Mesenchymal stem cell (in vitro differentiated cells and primary cell): ENCODE measurements around the gene PLAA.

ENCODE experiments used
- DNase-seq: peaks from one replicate; pipeline ENCODE4 v3.0.0-alpha.2; 2013
- H2AFZ ChIP-seq: one replicate; pipeline ENCODE4 v1.6.1; 2013; ENCODE audit warnings: low read depth, mild to moderate bottlenecking, control low read depth, inconsistent platforms, low read length, moderate library complexity
- H2AK5ac ChIP-seq: 2 replicates; pipeline ENCODE4 v1.6.1; 2013; ENCODE audit warnings: low read length, moderate library complexity, mild to moderate bottlenecking, inconsistent platforms; ENCODE audit not compliant: severe bottlenecking
- H2BK120ac ChIP-seq: one replicate; pipeline ENCODE4 v1.6.1; 2013; ENCODE audit warnings: low read depth, mild to moderate bottlenecking, inconsistent platforms, low read length, moderate library complexity
- H2BK12ac ChIP-seq, 2 experiments: one replicate each; pipeline ENCODE4 v1.6.1; 2013; ENCODE audit warnings: inconsistent platforms in 2 of 2, low read length in 2 of 2, mild to moderate bottlenecking in 2 of 2, moderate library complexity in 2 of 2, control low read depth in 1 of 2
- H2BK15ac ChIP-seq: one replicate; pipeline ENCODE4 v1.6.1; 2013; ENCODE audit warnings: mild to moderate bottlenecking, low read depth, inconsistent platforms; ENCODE audit not compliant: poor library complexity, severe bottlenecking
- H2BK5ac ChIP-seq: 2 replicates; pipeline ENCODE4 v1.6.1; 2013; ENCODE audit warnings: low read depth, mild to moderate bottlenecking, low read length, control low read depth, inconsistent platforms; ENCODE audit not compliant: poor library complexity, severe bottlenecking
- H3K14ac ChIP-seq, 2 experiments: one replicate each; pipeline ENCODE4 v1.6.1; 2013; ENCODE audit warnings: inconsistent platforms in 2 of 2, low read length in 2 of 2, control low read depth in 1 of 2, mild to moderate bottlenecking in 1 of 2, moderate library complexity in 1 of 2
- H3K18ac ChIP-seq, 2 experiments: one replicate each; pipeline ENCODE4 v1.6.1; 2013; ENCODE audit warnings: inconsistent platforms in 2 of 2, low read length in 2 of 2, control low read depth in 1 of 2, low read depth in 1 of 2, mild to moderate bottlenecking in 1 of 2
- H3K23ac ChIP-seq, 2 experiments: one replicate each; pipeline ENCODE4 v1.6.1; 2013; ENCODE audit warnings: inconsistent platforms in 2 of 2, low read length in 2 of 2, mild to moderate bottlenecking in 2 of 2, moderate library complexity in 2 of 2, control low read depth in 1 of 2
- H3K27ac ChIP-seq: 2 replicates; pipeline ENCODE4 v1.5.1; 2013; ENCODE audit warnings: mild to moderate bottlenecking, moderate library complexity, low read length, control low read depth, inconsistent platforms; ENCODE audit not compliant: poor library complexity, severe bottlenecking
- H3K27me3 ChIP-seq, 2 experiments: 2 replicates each; pipeline versions ENCODE4 v1.6.1 to v1.7.0; 2013; ENCODE audit warnings: low read length in 2 of 2, mild to moderate bottlenecking in 2 of 2, moderate library complexity in 2 of 2, control low read depth in 1 of 2, inconsistent platforms in 1 of 2; ENCODE audit not compliant: control insufficient read depth in 1 of 2, insufficient read depth in 1 of 2
- H3K36me3 ChIP-seq, 2 experiments: 2 replicates each; pipeline versions ENCODE4 v1.6.1 to v1.7.0; 2013; ENCODE audit warnings: low read length in 2 of 2, control low read depth in 1 of 2, inconsistent platforms in 1 of 2, low read depth in 1 of 2, mild to moderate bottlenecking in 1 of 2; ENCODE audit not compliant: insufficient read depth in 2 of 2, control insufficient read depth in 1 of 2
- H3K4ac ChIP-seq, 2 experiments: one replicate each; pipeline ENCODE4 v1.6.1; 2013; ENCODE audit warnings: inconsistent platforms in 2 of 2, low read length in 2 of 2, mild to moderate bottlenecking in 2 of 2, moderate library complexity in 2 of 2, control low read depth in 1 of 2, low read depth in 1 of 2
- H3K4me1 ChIP-seq: 2 replicates; pipeline ENCODE4 v1.6.1; 2013; ENCODE audit warnings: low read depth, low read length, control low read depth; ENCODE audit not compliant: control insufficient read depth, insufficient read depth
- H3K4me2 ChIP-seq: 2 replicates; pipeline ENCODE4 v1.6.1; 2013; ENCODE audit warnings: low read length, mild to moderate bottlenecking, inconsistent platforms; ENCODE audit not compliant: poor library complexity, severe bottlenecking
- H3K4me3 ChIP-seq, 2 experiments: 2 replicates each; pipeline versions ENCODE4 v1.5.1 to v1.7.0; 2013; ENCODE audit warnings: low read length in 2 of 2, mild to moderate bottlenecking in 2 of 2, control low read depth in 1 of 2, low read depth in 1 of 2; ENCODE audit not compliant: insufficient read depth in 1 of 2
- H3K79me1 ChIP-seq: replicated peaks from 2 replicates; pipeline ENCODE4 v1.6.1; 2013; ENCODE audit warnings: mild to moderate bottlenecking, control low read depth, low read length, inconsistent platforms; ENCODE audit not compliant: poor library complexity, severe bottlenecking
- H3K9ac ChIP-seq: 2 replicates; pipeline ENCODE4 v1.7.0; 2013; ENCODE audit warnings: mild to moderate bottlenecking, low read length, moderate library complexity
- H3K9me3 ChIP-seq: 2 replicates; pipeline ENCODE4 v1.7.0; 2013; ENCODE audit warnings: mild to moderate bottlenecking, low read length; ENCODE audit not compliant: control insufficient read depth
- H4K8ac ChIP-seq: one replicate; pipeline ENCODE4 v1.6.1; 2013; ENCODE audit warnings: inconsistent platforms, mild to moderate bottlenecking, low read length, moderate library complexity
- H4K91ac ChIP-seq: one replicate; pipeline ENCODE4 v1.6.1; 2013; ENCODE audit warnings: mild to moderate bottlenecking, low read length, inconsistent platforms
- WGBS: methylation state at CpG from one replicate; pipeline ENCODE4 v1.1.7; 2013; ENCODE audit warnings: mixed read lengths; 5-methylcytosine and 5-hydroxymethylcytosine counted together

The PLAA gene

DNA sequence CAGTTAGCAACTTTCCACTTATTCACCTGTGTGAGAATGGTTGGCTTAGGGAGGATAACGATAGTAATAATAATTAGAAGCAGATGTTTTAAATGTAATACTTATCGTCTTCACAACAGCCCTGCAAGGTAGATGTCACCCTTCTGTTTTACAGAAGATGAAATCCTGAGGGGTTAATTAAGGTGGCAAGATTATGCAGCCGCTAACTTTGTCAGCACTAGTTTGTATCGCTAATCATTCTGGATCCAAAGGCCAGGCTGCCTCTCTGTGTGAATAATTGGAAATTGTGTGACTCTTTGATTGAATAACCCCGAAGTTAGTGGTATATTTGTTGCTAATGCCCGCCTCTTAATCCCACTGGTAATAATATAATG, 9.8 kb upstream of the PLAA start:
- Histone ChIP-seq H3K4ac (no peak overlapping the region), H2BK12ac (no peak overlapping the region), H3K14ac (no peak overlapping the region), H3K4me2 (peak overlapping the region; percentile 60), H3K18ac (peak overlapping the region; percentile 25 to 40), H3K36me3 (no peaks in the 10 kb centered on the region), H3K27me3 (no peaks in the 10 kb centered on the region), H2AK5ac (no peak overlapping the region), H3K23ac (no peak overlapping the region), H3K4me1 (no peaks in the 10 kb centered on the region), H2BK15ac (no peak overlapping the region), H3K27ac (peak overlapping the region; percentile 66), H3K9me3 (no peaks in the 10 kb centered on the region), H4K8ac (no peak overlapping the region), H2AFZ (peak overlapping the region; percentile 36), H4K91ac (no peak overlapping the region), H3K79me1 (peaks cover 9% of the 10 kb centered on the region), H2BK120ac (no peak overlapping the region), H2BK5ac (no peak overlapping the region), H3K4me3 (peak overlapping the region in 1 of 2 experiments; percentile 92), H3K9ac (peak overlapping the region; percentile 99)
- DNase-seq, result no peak
- WGBS, result 31% methylated on average over 3 of the region's 6 CpGs

- Histone ChIP-seq H2BK12ac (no peak within 1 kb of the TSS), H3K79me1 (peaks cover 8% of the 10 kb centered on the region), H3K14ac (peak within 1 kb of the TSS in 1 of 2 experiments; percentile 53), H3K27me3 (no peaks in the 10 kb centered on the region), H2BK5ac (peak within 1 kb of the TSS; percentile 34), H3K23ac (no peak within 1 kb of the TSS), H2BK15ac (no peak within 1 kb of the TSS), H3K36me3 (no peaks in the 10 kb centered on the region), H3K4me1 (no peaks in the 10 kb centered on the region), H2BK120ac (no peak within 1 kb of the TSS), H3K9ac (peak within 1 kb of the TSS; percentile 99), H3K27ac (peak within 1 kb of the TSS; percentile 81), H4K8ac (peak within 1 kb of the TSS; percentile 83), H3K4me2 (peak within 1 kb of the TSS; percentile 73), H3K4ac (peak within 1 kb of the TSS; percentile 27 to 60), H3K18ac (peak within 1 kb of the TSS; percentile 47 to 72), H2AFZ (peak within 1 kb of the TSS; percentile 61), H4K91ac (peak within 1 kb of the TSS; percentile 11), H3K9me3 (no peaks in the 10 kb centered on the region), H3K4me3 (peak within 1 kb of the TSS; percentile 64 to 92), H2AK5ac (no peak within 1 kb of the TSS)
- 3% methylated on average over 51 of the region's 53 CpGs for WGBS
- peak; percentile 99 for DNase-seq
Observed at GRCh38 chr9:26955921-26956859, 9.1 kb upstream of the PLAA start, which contains the start of gene IFT74. IFT74 (plus strand) TSS chr9:26956412; CDS start chr9:26961968, 5,556 bp downstream.

GRCh38 chr9:26955222-26955903, 8.3 kb upstream of the PLAA start:
- Histone ChIP-seq H3K14ac (no peak overlapping the region), H2BK15ac (no peak overlapping the region), H3K4me2 (peak overlapping the region; percentile 73), H2AK5ac (no peak overlapping the region), H2BK12ac (no peak overlapping the region), H2AFZ (peak overlapping the region; percentile 61), H3K79me1 (peaks cover 8% of the 10 kb centered on the region), H4K8ac (no peak overlapping the region), H3K23ac (no peak overlapping the region), H3K4ac (no peak overlapping the region), H3K9ac (peak overlapping the region; percentile 99), H3K4me3 (peak overlapping the region in 1 of 2 experiments; percentile 92), H2BK5ac (no peak overlapping the region), H3K9me3 (no peaks in the 10 kb centered on the region), H3K27me3 (no peaks in the 10 kb centered on the region), H3K36me3 (no peaks in the 10 kb centered on the region), H2BK120ac (no peak overlapping the region), H4K91ac (no peak overlapping the region), H3K27ac (no peak overlapping the region), H3K18ac (no peak overlapping the region), H3K4me1 (no peaks in the 10 kb centered on the region)
- DNase-seq, result peak; percentile 26
- WGBS, result 75% methylated on average over 3 of the region's 4 CpGs

DNA sequence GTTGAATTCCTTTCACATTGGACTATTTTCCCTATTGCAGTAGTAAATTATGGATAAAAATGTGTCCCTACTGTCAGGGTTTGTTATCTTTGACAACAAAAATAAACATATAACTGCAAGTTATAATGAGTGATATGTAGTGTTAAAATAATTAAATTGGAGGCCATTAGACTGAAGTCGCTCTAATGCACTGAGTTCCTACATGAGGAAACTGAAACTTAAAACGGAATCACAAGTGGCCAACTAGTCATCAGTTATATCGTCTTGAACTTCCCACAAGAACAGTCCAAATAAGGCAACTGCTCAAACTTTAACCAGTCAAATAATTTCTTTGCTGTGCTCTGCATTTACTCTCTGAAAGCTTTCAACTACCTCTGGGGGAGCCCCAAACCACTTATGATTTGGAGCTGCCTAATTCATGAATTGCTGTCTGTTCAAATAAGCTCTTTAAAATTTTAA, 7.0 kb upstream of the PLAA start:
- WGBS, result 87% methylated on average over 3 of the region's 3 CpGs
- Histone ChIP-seq H2BK5ac (no peak overlapping the region), H3K4me2 (no peak overlapping the region), H3K27me3 (no peaks in the 10 kb centered on the region), H3K23ac (no peak overlapping the region), H3K14ac (no peak overlapping the region), H3K79me1 (peaks cover 7% of the 10 kb centered on the region), H3K4me3 (no peak overlapping the region), H2BK120ac (no peak overlapping the region), H3K9me3 (no peaks in the 10 kb centered on the region), H2BK15ac (no peak overlapping the region), H4K8ac (no peak overlapping the region), H3K36me3 (no peaks in the 10 kb centered on the region), H2AFZ (no peak overlapping the region), H3K27ac (no peak overlapping the region), H3K4ac (no peak overlapping the region), H2AK5ac (no peak overlapping the region), H4K91ac (no peak overlapping the region), H2BK12ac (no peak overlapping the region), H3K9ac (no peak overlapping the region), H3K4me1 (no peaks in the 10 kb centered on the region), H3K18ac (no peak overlapping the region)
- peak; percentile 30 for DNase-seq
